Common myeloid progenitor, CD34-positive (primary cell): ENCODE data around the gene FICD.

Experiments used
- CTCF ChIA-PET: fragments of 350-600 bp; sonication (Branson Sonifier 250); formaldehyde crosslinking; loops from one replicate; lab custom pipeline; 2021; ENCODE audit warnings: antibody characterized with exemption; lab: Charles Lee
- POLR2A ChIA-PET: fragments of 350-600 bp; sonication (Branson Sonifier 250); formaldehyde crosslinking; loops from one replicate; lab custom pipeline; 2021; ENCODE audit warnings: antibody characterized with exemption; lab: Charles Lee
- DNase-seq, 3 donors: peaks; one replicate each; pipeline versions ENCODE4 v3.0.0 to v3.0.0-alpha.2; 2013
- H3K27ac ChIP-seq, 2 experiments: 1 replicate in 1 of 2; 2 replicates in 1 of 2; pipeline ENCODE4 v1.7.0; 2013; ENCODE audit warnings: inconsistent platforms in 2 of 2, low read length in 2 of 2, mild to moderate bottlenecking in 2 of 2, low read depth in 1 of 2, moderate library complexity in 1 of 2; ENCODE audit not compliant: severe bottlenecking in 2 of 2, insufficient read depth in 1 of 2, poor library complexity in 1 of 2
- H3K27me3 ChIP-seq, 5 experiments: replicated peaks in 2 of 5; 1 replicate in 3 of 5; 2 replicates in 2 of 5; pipeline versions ENCODE4 v1.6.1 to v1.7.0; 2013; ENCODE audit warnings: low read length in 4 of 5, mild to moderate bottlenecking in 2 of 5, moderate library complexity in 2 of 5, inconsistent platforms in 1 of 5; ENCODE audit not compliant: insufficient read depth in 5 of 5, control insufficient read depth in 4 of 5
- H3K36me3 ChIP-seq, 4 experiments: 1 replicate in 2 of 4; 2 replicates in 2 of 4; pipeline versions ENCODE4 v1.6.1 to v1.7.0; 2013; ENCODE audit warnings: low read length in 3 of 4, control low read depth in 1 of 4, mild to moderate bottlenecking in 1 of 4; ENCODE audit not compliant: control insufficient read depth in 4 of 4, insufficient read depth in 4 of 4
- H3K4me1 ChIP-seq, 4 experiments: 1 replicate in 3 of 4; 2 replicates in 1 of 4; pipeline versions ENCODE4 v1.6.1 to v1.7.1; 2013; ENCODE audit warnings: low read length in 3 of 4, mild to moderate bottlenecking in 3 of 4, control low read depth in 1 of 4, inconsistent platforms in 1 of 4, moderate library complexity in 1 of 4; ENCODE audit not compliant: control insufficient read depth in 4 of 4, insufficient read depth in 4 of 4; ENCODE audit errors: control extremely low read depth in 1 of 4
- H3K4me3 ChIP-seq, 7 experiments: 1 replicate in 4 of 7; 2 replicates in 3 of 7; pipeline versions ENCODE4 v1.5.1 to v1.7.0; 2013; ENCODE audit warnings: mild to moderate bottlenecking in 7 of 7, low read length in 6 of 7, moderate library complexity in 6 of 7, inconsistent platforms in 2 of 7, low read depth in 2 of 7, control low read depth in 1 of 7; ENCODE audit not compliant: insufficient read depth in 4 of 7, control insufficient read depth in 1 of 7; ENCODE audit errors: extremely low read depth in 1 of 7
- H3K9me3 ChIP-seq, 5 experiments: 1 replicate in 4 of 5; 2 replicates in 1 of 5; pipeline versions ENCODE4 v1.6.1 to v1.7.1; 2013; ENCODE audit warnings: low read length in 4 of 5, mild to moderate bottlenecking in 2 of 5, inconsistent platforms in 1 of 5, low read depth in 1 of 5, moderate library complexity in 1 of 5; ENCODE audit not compliant: control insufficient read depth in 4 of 5, insufficient read depth in 2 of 5; ENCODE audit errors: control extremely low read depth in 1 of 5
- WGBS: methylation state at CpG from one replicate; pipeline ENCODE4 v1.1.5; 2013; ENCODE audit not compliant: insufficient coverage; 5-methylcytosine and 5-hydroxymethylcytosine counted together

Gene FICD

DNA sequence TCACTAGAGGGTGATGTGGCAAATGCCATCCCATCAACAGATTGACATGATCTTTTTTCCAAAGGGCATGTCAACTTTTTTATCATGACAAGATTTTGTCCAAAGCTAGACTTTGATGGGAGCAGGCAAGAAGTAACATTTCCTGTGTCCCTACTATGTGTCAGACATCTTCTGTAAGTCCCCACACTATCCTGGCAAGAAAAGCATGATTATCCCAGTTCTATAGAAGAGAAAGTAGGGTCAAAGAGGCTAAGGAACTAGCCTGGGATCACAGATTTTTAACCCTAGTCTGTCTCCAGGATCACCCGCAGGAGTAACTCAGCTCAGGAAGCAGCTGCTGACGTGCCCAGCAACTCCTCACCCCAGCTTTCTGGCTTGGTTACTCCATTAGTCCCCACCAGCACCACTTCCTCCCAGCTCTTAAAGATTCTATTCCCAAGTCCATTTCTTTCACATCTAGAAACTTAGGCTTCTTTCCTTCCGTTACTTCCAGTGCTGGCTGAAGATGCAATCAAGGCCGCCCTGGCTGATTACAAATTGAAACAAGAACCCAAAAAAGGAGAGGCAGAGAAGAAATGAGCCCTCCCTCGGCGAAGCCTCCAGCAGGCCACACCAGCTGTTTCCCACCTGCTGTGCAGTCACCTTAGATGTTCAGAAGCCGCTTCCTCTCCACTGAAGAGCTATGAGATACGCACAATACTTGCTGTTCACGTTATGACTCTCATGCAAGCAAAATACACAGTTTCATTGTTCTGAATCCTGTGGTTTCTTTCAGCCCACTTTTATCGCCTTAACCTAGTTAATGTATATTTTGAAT is 53.5 kb downstream of the FICD start:
- ChIA-PET POLR2A (interaction anchor here (0.6 kb wide), 1 partner anchor 1237 kb away, joined by 3 read pairs; no protein-coding TSS in a partner anchor), CTCF (interaction anchor here (1.0 to 20.3 kb wide), 6 partner anchors 8 to 382 kb away, joined by 3 to 591 read pairs (median 11); partner anchors contain the start of gene SELPLG)
- Histone ChIP-seq H3K4me3 (no peak overlapping the region), H3K27ac (no peak overlapping the region), H3K4me1 (peaks cover 31 to 53% (median 43%) of the 10 kb centered on the region in 4 experiments), H3K27me3 (no peaks in the 10 kb centered on the region), H3K36me3 (peaks cover 7 to 44% (median 33%) of the 10 kb centered on the region in 4 experiments), H3K9me3 (no peaks in the 10 kb centered on the region)
- DNase-seq, result peak in 2 of 3 donors; percentile 31 to 64
- 71% methylated on average over 9 of the region's 10 CpGs for WGBS
